Large intestine (tissue), 3 donors: Measurements from ENCODE around the gene ITGA3. TPM values are rescaled to one million over a fixed set of nuclear protein-coding genes. Genes with fewer than 3 reads are reported as not detected.

Source experiments
- DNase-seq, 2 donors: peaks; one replicate each; pipeline versions ENCODE4 v3.0.0 to v3.0.0-alpha.2; 2013
- H3K27ac ChIP-seq: one replicate; pipeline ENCODE4 v1.5.1; 2013; ENCODE audit warnings: low read length
- H3K27me3 ChIP-seq: 2 replicates; pipeline ENCODE4 v1.6.1; 2013; ENCODE audit warnings: low read length; ENCODE audit not compliant: control insufficient read depth, insufficient read depth
- H3K36me3 ChIP-seq: 2 replicates; pipeline ENCODE4 v1.6.1; 2013; ENCODE audit warnings: low read length; ENCODE audit not compliant: control insufficient read depth, insufficient read depth
- H3K4me1 ChIP-seq: one replicate; pipeline ENCODE4 v1.6.1; 2013; ENCODE audit warnings: low read length; ENCODE audit not compliant: control insufficient read depth, insufficient read depth
- H3K4me3 ChIP-seq: one replicate; pipeline ENCODE4 v1.5.1; 2013; ENCODE audit warnings: low read length
- H3K9me3 ChIP-seq: one replicate; pipeline ENCODE4 v1.6.1; 2013; ENCODE audit warnings: mild to moderate bottlenecking, low read depth, low read length, moderate library complexity; ENCODE audit not compliant: control insufficient read depth
- WGBS: methylation state at CpG from one replicate; pipeline ENCODE4 v1.1.5; 2013; ENCODE audit warnings: low lambda C conversion rate; ENCODE audit not compliant: insufficient coverage; 5-methylcytosine and 5-hydroxymethylcytosine counted together
- polyA plus RNA-seq: library from polyadenylated mRNA; unstranded; fragments of 120-200 nt; gene quantifications from one replicate; pipeline ENCODE4 v1.2.1, GENCODE V29; 2013

ITGA3 gene
- polyA plus RNA-seq, 1 donor, result 61.8 TPM

DNA sequence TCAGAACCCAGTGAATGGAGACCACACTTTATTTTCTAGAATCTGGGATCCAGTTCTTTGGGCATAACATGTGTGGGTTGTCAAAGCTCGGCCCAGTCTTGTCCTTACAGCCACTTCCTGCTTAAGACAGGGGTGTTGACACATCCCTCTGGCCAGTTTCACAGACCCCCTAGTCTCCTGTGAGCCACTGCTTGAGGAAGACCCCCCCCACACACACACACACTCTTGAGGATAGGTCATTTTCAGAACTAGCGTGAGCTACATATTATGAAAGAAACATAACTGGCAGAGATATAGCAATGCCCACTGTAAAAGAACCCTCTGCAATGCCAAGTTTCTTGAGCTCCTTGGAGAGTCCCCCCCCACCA is 36.0 kb downstream of the ITGA3 start:
- no peak overlapping the region for H3K27ac ChIP-seq
- H3K9me3 ChIP-seq, result no peaks in the 10 kb centered on the region
- peaks cover 24% of the 10 kb centered on the region for H3K36me3 ChIP-seq
- H3K4me1 ChIP-seq, result peaks cover 12% of the 10 kb centered on the region
- WGBS, result no CpG with 5 or more reads among the region's 2 CpGs
- DNase-seq, result no peak
- H3K27me3 ChIP-seq, result no peaks in the 10 kb centered on the region
- no peak overlapping the region for H3K4me3 ChIP-seq

DNA sequence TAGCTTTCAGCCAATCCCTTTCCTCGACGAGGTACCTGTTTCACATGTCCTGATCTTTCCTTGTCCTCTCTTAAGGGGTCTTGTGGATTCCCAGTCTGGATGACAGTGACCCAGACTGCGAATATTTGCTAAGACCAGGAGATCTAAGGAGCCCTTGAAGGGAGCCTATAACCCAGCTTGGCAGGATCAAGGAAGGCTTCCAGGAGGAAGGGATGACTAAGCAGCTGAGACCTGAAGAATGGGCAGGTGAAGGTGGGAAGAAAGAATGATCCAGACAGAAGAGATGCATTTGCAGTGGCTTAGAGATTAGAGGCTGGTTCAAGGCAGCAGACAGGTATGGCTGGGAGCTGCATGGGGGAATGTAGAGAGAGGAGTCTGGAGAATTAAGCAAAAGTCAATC is 37.3 kb downstream of the ITGA3 start:
- Histone ChIP-seq H3K27me3 (no peaks in the 10 kb centered on the region), H3K9me3 (no peaks in the 10 kb centered on the region), H3K27ac (no peak overlapping the region), H3K4me3 (no peak overlapping the region), H3K4me1 (peaks cover 26% of the 10 kb centered on the region), H3K36me3 (peaks cover 27% of the 10 kb centered on the region)
- WGBS, result no CpG with 5 or more reads among the region's 3 CpGs
- DNase-seq, result no peak

DNA sequence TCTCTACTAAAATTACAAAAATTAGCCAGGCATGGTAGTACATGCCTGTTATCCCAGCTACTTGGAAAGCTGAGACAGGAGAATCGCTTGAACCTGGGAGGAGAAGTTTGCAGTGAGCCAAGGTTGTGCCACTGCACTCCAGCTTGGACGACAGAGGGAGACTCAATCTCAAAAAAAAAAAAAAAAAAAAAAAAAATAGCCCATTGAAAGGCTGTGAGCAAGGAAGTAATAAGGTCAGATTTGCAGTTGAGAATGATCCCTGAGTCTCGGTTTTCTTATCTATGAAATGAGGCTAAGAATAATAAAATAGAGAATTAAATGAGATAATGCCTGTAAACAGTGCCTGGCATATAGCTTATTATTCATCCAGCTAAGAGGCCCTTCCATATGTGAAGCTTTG is 37.9 kb downstream of the ITGA3 start:
- no peak for DNase-seq
- H3K4me1 ChIP-seq, result peaks cover 31% of the 10 kb centered on the region
- WGBS, result no CpG with 5 or more reads among the region's 3 CpGs
- no peak overlapping the region for H3K4me3 ChIP-seq
- H3K9me3 ChIP-seq, result no peaks in the 10 kb centered on the region
- no peak overlapping the region for H3K27ac ChIP-seq
- H3K36me3 ChIP-seq, result peaks cover 28% of the 10 kb centered on the region
- H3K27me3 ChIP-seq, result no peaks in the 10 kb centered on the region

- Histone ChIP-seq H3K4me1 (peaks cover 36% of the 10 kb centered on the region), H3K27ac (peak overlapping the region; percentile 63), H3K27me3 (no peaks in the 10 kb centered on the region), H3K9me3 (no peaks in the 10 kb centered on the region), H3K4me3 (peak overlapping the region; percentile 91), H3K36me3 (peaks cover 28% of the 10 kb centered on the region)
- DNase-seq, result peak; percentile 85
- 0% methylated on average over 1 of the region's 21 CpGs for WGBS
Measured at GRCh38 chr17:50094243-50094752, 38.4 kb downstream of the ITGA3 start.

DNA sequence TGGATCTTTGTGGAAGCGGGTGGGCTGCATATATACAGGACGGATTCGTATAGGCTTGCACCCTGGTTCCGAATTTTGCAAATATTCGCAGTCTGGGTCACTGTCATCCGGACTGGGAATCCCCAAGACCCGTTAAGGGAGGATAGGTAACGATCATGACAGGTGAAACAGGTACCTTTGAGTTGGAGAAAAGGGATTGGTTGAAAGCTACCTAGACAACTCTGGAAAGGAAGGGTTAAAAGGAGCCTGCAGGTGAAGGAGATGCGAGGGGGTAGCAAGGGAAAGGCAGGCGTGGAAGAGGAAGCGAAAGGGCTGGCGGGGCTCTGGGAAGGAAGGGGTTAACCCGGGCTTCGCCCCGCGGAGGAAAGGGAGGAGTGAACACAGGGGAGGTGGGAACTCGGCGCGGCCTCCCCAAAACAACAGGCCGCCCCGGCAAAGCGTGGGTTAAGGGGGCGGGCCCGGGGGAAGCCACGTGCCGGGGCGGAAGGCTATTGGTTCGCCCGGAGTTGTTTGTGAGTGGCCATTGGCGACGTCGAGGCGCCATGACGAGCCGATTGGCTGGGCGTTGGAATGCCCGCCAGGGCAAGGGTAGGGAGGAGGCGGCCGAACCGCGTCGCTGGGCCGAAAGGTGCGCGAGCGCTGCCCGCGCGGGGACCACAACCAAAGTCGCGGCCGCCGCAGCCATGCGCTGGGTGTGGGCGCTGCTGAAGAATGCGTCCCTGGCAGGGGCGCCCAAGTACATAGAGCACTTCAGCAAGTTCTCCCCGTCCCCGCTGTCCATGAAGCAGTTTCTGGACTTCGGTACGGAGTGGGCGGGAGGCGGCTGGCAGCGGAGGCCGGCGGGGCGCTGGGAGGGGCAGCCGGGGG is 39.1 kb downstream of the ITGA3 start, which contains the start of gene PDK2:
TSS of gene PDK2 (plus strand) at position 599 of the 867 bp plus-strand sequence. CDS start at position 684, 85 bp downstream.
- 0% methylated on average over 2 of the region's 68 CpGs for WGBS
- DNase-seq, result peak; percentile 95 to 98
- H3K36me3 ChIP-seq, result peaks cover 25% of the 10 kb centered on the region
- peak within 1 kb of the TSS; percentile 91 for H3K4me3 ChIP-seq
- H3K9me3 ChIP-seq, result no peaks in the 10 kb centered on the region
- H3K27me3 ChIP-seq, result no peaks in the 10 kb centered on the region
- H3K4me1 ChIP-seq, result peaks cover 41% of the 10 kb centered on the region
- H3K27ac ChIP-seq, result peak within 1 kb of the TSS; percentile 79

DNA sequence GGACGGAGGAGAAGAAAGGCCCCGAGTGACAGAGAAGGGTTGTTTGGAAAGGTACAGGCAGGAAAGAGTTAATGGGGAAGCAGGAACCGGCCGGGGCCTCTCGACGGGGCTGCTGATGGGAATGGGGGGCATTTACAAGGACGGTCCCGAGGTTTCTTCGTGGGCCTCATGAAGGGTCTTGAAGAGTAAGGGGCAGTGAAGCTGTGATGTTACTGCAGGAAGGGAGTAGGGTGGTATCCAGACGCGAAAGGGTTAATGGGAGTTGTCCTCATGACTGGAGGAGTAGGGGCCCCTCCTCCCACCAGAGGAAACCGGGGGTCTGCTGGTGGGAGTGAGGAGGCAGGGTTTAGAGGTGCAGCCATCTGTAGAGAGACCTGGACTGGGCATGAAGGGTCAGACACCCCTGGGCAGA is 39.7 kb downstream of the ITGA3 start:
- H3K27ac ChIP-seq, result peak overlapping the region; percentile 79
- no peaks in the 10 kb centered on the region for H3K9me3 ChIP-seq
- WGBS, result 5% methylated on average over 4 of the region's 12 CpGs
- H3K4me3 ChIP-seq, result peak overlapping the region; percentile 91
- peaks cover 23% of the 10 kb centered on the region for H3K36me3 ChIP-seq
- no peaks in the 10 kb centered on the region for H3K27me3 ChIP-seq
- H3K4me1 ChIP-seq, result peaks cover 48% of the 10 kb centered on the region
- DNase-seq, result peak in 1 of 2 donors; percentile 51

DNA sequence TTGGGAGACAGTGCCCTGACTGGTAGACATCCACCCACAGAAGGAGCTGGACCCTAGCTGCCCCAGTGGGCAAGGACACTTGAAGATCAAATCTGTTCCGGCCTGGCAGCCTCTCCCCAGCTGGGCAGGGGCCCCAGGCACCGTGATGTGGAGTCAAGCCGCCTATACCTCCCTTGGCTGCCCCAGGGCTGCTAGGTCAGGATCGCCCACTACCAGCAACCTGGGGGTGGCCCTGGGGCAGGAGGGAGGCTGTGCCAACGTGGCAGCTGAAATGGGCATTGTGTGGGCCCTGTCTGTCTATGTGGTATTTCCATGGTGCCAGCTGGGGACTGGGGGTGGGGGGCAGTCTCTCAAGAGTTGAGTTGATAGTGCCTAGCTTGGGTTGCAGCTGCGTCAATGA is 40.2 kb downstream of the ITGA3 start:
- H3K9me3 ChIP-seq, result no peaks in the 10 kb centered on the region
- DNase-seq, result no peak
- peaks cover 52% of the 10 kb centered on the region for H3K4me1 ChIP-seq
- peaks cover 23% of the 10 kb centered on the region for H3K36me3 ChIP-seq
- peak overlapping the region; percentile 79 for H3K27ac ChIP-seq
- no peaks in the 10 kb centered on the region for H3K27me3 ChIP-seq
- no CpG with 5 or more reads among the region's 6 CpGs for WGBS
- H3K4me3 ChIP-seq, result peak overlapping the region; percentile 91

GRCh38 chr17:50096758-50097157 is 40.8 kb downstream of the ITGA3 start:
- no CpG with 5 or more reads among the region's 3 CpGs for WGBS
- peaks cover 59% of the 10 kb centered on the region for H3K4me1 ChIP-seq

GRCh38 chr17:50097455-50097854 is 41.5 kb downstream of the ITGA3 start:
- no peak overlapping the region for H3K4me3 ChIP-seq
- peak overlapping the region; percentile 29 for H3K27ac ChIP-seq
- peaks cover 23% of the 10 kb centered on the region for H3K36me3 ChIP-seq
- no peaks in the 10 kb centered on the region for H3K9me3 ChIP-seq
- no CpG with 5 or more reads among the region's 7 CpGs for WGBS
- peaks cover 65% of the 10 kb centered on the region for H3K4me1 ChIP-seq
- no peaks in the 10 kb centered on the region for H3K27me3 ChIP-seq
- DNase-seq, result no peak

More at GRCh38 chr17:50096758-50097157, 40.8 kb downstream of the ITGA3 start:
- H3K9me3 ChIP-seq, result no peaks in the 10 kb centered on the region
- H3K27ac ChIP-seq, result peak overlapping the region; percentile 10
- peak overlapping the region; percentile 91 for H3K4me3 ChIP-seq
- peaks cover 23% of the 10 kb centered on the region for H3K36me3 ChIP-seq
- no peak for DNase-seq
- no peaks in the 10 kb centered on the region for H3K27me3 ChIP-seq

DNA sequence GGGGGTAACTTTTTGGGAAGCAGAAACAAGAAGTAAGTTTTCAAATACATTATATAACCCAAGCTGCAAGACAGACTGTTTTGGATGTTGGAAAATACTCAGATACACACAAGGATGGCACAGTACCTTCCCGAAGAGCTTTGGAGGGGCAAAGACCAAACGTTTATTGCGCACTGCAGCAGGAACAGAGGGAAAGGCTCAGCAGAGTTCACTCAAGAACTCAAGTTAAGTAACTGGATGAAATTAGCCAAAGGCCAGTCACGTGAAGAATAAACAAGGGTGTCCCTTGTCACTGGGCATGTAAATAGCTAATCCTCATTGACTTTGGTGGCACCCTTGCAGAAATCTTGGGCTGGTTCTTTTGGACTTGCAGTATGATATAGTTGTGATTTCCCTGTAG is 42.0 kb downstream of the ITGA3 start:
- WGBS, result no CpG with 5 or more reads among the region's 4 CpGs
- peak in 1 of 2 donors; percentile 67 for DNase-seq
- H3K36me3 ChIP-seq, result peaks cover 23% of the 10 kb centered on the region
- H3K4me3 ChIP-seq, result no peak overlapping the region
- no peaks in the 10 kb centered on the region for H3K9me3 ChIP-seq
- peak overlapping the region; percentile 29 for H3K27ac ChIP-seq
- no peaks in the 10 kb centered on the region for H3K27me3 ChIP-seq
- H3K4me1 ChIP-seq, result peaks cover 69% of the 10 kb centered on the region
